Panc1 (cell line): ENCODE results near the gene RDH13.
A peak's percentile ranks its signal among the peaks of the same experiment; 100 is the strongest.

Experiments
- CTCF ChIP-seq: fragments of 450-650 bp; IDR thresholded peaks from 2 replicates; pipeline ENCODE4 v1.5.1; 2017; ENCODE audit warnings: mild to moderate bottlenecking
- POLR2AphosphoS5 ChIP-seq: IDR thresholded peaks from 2 replicates; pipeline ENCODE4 v1.6.1; 2012; ENCODE audit warnings: mild to moderate bottlenecking, low read depth, low read length, moderate library complexity
- SIN3A ChIP-seq: IDR thresholded peaks from 2 replicates; pipeline ENCODE4 v1.6.1; 2012; ENCODE audit warnings: low read depth, mild to moderate bottlenecking, low read length, moderate library complexity, borderline replicate concordance; ENCODE audit not compliant: insufficient read depth
- TF ChIP-seq, protein P1 (sequence below), 2 experiments: IDR thresholded peaks; 2 replicates each; pipeline ENCODE4 v1.6.1; 2011 to 2012; ENCODE audit warnings: low read depth in 2 of 2, control low read depth in 1 of 2, low read length in 1 of 2, mild to moderate bottlenecking in 1 of 2, moderate library complexity in 1 of 2; ENCODE audit not compliant: insufficient read depth in 1 of 2

DNA sequence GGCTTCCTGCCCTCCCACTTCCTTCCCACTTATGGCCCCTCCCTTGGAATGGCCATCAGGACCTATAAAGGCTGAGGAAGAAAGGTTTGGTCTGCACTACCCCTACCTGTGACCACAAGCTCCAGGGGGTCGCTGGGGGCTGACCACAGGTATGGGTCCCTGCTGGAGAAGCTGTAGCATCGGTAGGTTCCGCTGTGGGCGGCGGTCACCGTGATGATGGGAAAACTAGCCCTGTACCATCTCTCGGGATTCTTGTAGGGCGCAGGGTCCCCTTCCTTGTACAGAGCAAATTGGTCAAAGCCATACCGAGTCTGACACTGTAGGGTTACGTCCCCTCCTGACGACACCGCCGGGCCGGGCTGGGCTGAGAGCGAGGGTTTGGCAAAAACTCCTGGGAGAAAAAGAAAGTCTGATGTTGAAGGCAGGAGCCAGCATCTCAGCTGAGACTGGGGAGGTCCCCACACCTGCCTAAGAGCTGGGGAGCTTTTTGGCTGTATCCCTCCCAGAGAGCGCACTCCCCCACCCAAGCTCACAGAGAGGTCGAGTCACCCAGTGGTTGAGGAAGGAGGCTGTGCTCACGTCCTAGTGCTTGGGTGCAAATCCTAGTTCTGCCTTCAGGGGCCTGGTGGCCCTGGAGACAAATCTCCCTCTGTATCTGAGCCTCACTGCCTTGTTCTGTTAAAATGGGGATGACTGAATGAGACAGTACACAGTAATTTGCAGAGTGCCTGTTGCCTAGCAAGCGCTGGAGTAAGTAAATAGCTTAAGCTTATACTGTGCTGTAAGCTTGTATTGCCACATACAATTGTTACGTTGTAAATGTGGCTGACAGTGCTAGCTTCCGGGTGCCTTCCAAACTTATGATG lies 35.2 kb downstream of the RDH13 start:
- TF ChIP-seq CTCF (no peak), SIN3A (0 out of 2 replicates have a peak, but pooled peaks have one; percentile 45), POLR2AphosphoS5 (peak; percentile 78)
- TF ChIP-seq, protein P1, sequence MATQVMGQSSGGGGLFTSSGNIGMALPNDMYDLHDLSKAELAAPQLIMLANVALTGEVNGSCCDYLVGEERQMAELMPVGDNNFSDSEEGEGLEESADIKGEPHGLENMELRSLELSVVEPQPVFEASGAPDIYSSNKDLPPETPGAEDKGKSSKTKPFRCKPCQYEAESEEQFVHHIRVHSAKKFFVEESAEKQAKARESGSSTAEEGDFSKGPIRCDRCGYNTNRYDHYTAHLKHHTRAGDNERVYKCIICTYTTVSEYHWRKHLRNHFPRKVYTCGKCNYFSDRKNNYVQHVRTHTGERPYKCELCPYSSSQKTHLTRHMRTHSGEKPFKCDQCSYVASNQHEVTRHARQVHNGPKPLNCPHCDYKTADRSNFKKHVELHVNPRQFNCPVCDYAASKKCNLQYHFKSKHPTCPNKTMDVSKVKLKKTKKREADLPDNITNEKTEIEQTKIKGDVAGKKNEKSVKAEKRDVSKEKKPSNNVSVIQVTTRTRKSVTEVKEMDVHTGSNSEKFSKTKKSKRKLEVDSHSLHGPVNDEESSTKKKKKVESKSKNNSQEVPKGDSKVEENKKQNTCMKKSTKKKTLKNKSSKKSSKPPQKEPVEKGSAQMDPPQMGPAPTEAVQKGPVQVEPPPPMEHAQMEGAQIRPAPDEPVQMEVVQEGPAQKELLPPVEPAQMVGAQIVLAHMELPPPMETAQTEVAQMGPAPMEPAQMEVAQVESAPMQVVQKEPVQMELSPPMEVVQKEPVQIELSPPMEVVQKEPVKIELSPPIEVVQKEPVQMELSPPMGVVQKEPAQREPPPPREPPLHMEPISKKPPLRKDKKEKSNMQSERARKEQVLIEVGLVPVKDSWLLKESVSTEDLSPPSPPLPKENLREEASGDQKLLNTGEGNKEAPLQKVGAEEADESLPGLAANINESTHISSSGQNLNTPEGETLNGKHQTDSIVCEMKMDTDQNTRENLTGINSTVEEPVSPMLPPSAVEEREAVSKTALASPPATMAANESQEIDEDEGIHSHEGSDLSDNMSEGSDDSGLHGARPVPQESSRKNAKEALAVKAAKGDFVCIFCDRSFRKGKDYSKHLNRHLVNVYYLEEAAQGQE (IDR thresholded peaks at IDR 0.05; ENCODE audit: insufficient read depth in 1 of 2, low read depth in 2 of 2, low read length in 1 of 2), result no peak
